Activated CD8-positive, alpha-beta memory T cell treated with anti-CD3 and anti-CD28 coated beads for 36 hours (primary cell): ENCODE results near the gene SCO2. TPM values are rescaled to one million over a fixed set of nuclear protein-coding genes. Genes with fewer than 3 reads are reported as not detected.

Source experiments
- CTCF ChIA-PET: fragments of 350-600 bp; sonication (Branson Sonifier 250); formaldehyde crosslinking; loops from one replicate; lab custom pipeline; 2021; ENCODE audit warnings: antibody characterized with exemption; lab: Charles Lee
- POLR2A ChIA-PET: fragments of 350-600 bp; sonication (Branson Sonifier 250); formaldehyde crosslinking; loops from one replicate; lab custom pipeline; 2021; ENCODE audit warnings: antibody characterized with exemption; lab: Charles Lee
- total RNA-seq, 2 experiments: library from RNA; stranded (reverse); gene quantifications; one replicate each; pipeline ENCODE4 v1.2.3, GENCODE V29; 2021

SCO2 gene
- total RNA-seq, 2 experiments from 2014 or later, result 0.97 to 4.1 TPM

- CTCF ChIA-PET, result no interaction called here
- POLR2A ChIA-PET, result no interaction called here
These were observed 22.5 kb downstream of the SCO2 start for GRCh38 chr22:50502628-50503474.

- CTCF ChIA-PET, result interaction anchor here (1.0 kb wide), 1 partner anchor 23 kb away, joined by 3 read pairs; the partner anchor contains the start of gene SCO2
- POLR2A ChIA-PET, result no interaction called here
These were observed 23.3 kb downstream of the SCO2 start for GRCh38 chr22:50502096-50502495.

- ChIA-PET POLR2A (interaction anchor here (0.6 kb wide), 1 partner anchor 25 kb away, joined by 3 read pairs; no protein-coding TSS in a partner anchor), CTCF (no interaction called here)
These were observed 24.9 kb downstream of the SCO2 start for GRCh38 chr22:50500452-50500851.

DNA sequence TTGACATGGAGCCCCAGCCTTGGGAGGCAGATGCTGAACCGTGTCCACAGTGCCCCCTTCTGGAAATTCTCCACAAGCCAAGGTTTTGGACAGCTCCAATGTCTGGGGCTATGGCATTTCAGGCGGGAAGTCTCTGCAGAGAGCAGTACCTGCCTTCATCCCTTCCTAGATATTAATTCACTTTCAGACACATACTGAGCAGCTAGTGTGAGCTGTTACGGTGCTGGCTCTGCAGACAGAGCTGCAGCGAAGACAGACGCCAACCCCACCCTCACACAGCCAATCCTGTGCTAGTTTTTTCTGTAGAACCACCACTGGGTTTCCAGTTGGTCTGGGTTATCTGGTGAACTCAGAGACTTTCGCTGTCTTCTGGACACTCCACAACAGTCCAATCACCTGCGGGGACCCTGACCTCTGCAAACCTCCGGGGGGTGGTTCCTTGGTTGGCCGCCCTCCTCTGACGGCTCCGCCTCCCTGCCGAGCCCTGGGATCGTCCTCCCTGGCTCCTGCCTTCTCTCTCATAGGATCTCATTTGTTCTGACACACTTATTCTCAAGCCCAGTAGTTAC is 27.0 kb downstream of the SCO2 start:
- POLR2A ChIA-PET, result interaction anchor here (0.8 kb wide), 1 partner anchor 247 kb away, joined by 3 read pairs; no protein-coding TSS in a partner anchor
- CTCF ChIA-PET, result interaction anchor here (0.7 to 1.9 kb wide), 23 partner anchors 8 to 253 kb away, joined by 3 to 7 read pairs (median 3); partner anchors contain the start of genes ADM2, CPT1B, LMF2 and NCAPH2

GRCh38 chr22:50497093-50497492 is 28.3 kb downstream of the SCO2 start:
- CTCF ChIA-PET, result interaction anchor here (0.6 to 1.5 kb wide), 8 partner anchors 8 to 244 kb away, joined by 3 to 7 read pairs (median 4); partner anchors contain the start of genes LMF2 and NCAPH2
- POLR2A ChIA-PET, result no interaction called here

GRCh38 chr22:50490531-50491308 is 34.7 kb downstream of the SCO2 start:
- ChIA-PET POLR2A (interaction anchor here (0.7 kb wide), 1 partner anchor 15 kb away, joined by 3 read pairs; no protein-coding TSS in a partner anchor), CTCF (no interaction called here)

- POLR2A ChIA-PET, result interaction anchor here (0.6 kb wide), 1 partner anchor 134 kb away, joined by 3 read pairs; no protein-coding TSS in a partner anchor
- CTCF ChIA-PET, result interaction anchor here (0.7 to 0.8 kb wide), 2 partner anchors 8 to 17 kb away, joined by 3 read pairs; no protein-coding TSS in a partner anchor
These were observed 35.8 kb downstream of the SCO2 start for GRCh38 chr22:50489363-50490243.

DNA sequence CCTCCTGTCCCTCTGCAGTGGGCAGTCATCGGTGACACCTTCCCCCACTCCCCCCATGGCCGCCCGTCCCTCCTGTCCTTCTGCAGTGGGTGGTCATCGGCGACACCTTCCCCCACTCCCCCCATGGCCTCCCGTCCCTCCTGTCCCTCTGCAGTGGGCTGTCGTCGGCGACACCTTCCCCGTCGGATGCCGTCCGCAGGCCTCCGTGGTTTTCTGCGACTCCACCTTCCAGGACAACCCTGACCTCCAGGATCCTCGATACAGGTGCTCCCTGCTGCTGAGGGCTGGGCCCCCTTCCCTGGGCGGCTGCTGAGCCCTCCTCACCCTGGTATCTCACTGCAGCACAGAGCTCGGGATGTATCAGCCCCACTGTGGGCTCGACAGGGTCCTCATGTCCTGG is 36.5 kb downstream of the SCO2 start:
- ChIA-PET CTCF (interaction anchor here (0.8 kb wide), 1 partner anchor 9 kb away, joined by 3 read pairs; no protein-coding TSS in a partner anchor), POLR2A (no interaction called here)

GRCh38 chr22:50488006-50488677 is 37.3 kb downstream of the SCO2 start:
- CTCF ChIA-PET, result no interaction called here

GRCh38 chr22:50487290-50488005 is 38.0 kb downstream of the SCO2 start:
- CTCF ChIA-PET, result no interaction called here
- POLR2A ChIA-PET, result interaction anchor here (0.7 kb wide), 1 partner anchor 128 kb away, joined by 4 read pairs; no protein-coding TSS in a partner anchor

More at GRCh38 chr22:50488006-50488677, 37.3 kb downstream of the SCO2 start:
- POLR2A ChIA-PET, result no interaction called here

GRCh38 chr22:50486561-50487289 is 38.7 kb downstream of the SCO2 start, which contains the start of gene MIOX:
TSS of gene MIOX (plus strand) at chr22:50486859. CDS start at chr22:50486898, 39 bp downstream.
- ChIA-PET CTCF (interaction anchor here (0.5 to 1.0 kb wide), 2 partner anchors 8 to 12 kb away, joined by 3 read pairs; no protein-coding TSS in a partner anchor), POLR2A (interaction anchor here (0.7 kb wide), 1 partner anchor 129 kb away, joined by 4 read pairs; no protein-coding TSS in a partner anchor)

DNA sequence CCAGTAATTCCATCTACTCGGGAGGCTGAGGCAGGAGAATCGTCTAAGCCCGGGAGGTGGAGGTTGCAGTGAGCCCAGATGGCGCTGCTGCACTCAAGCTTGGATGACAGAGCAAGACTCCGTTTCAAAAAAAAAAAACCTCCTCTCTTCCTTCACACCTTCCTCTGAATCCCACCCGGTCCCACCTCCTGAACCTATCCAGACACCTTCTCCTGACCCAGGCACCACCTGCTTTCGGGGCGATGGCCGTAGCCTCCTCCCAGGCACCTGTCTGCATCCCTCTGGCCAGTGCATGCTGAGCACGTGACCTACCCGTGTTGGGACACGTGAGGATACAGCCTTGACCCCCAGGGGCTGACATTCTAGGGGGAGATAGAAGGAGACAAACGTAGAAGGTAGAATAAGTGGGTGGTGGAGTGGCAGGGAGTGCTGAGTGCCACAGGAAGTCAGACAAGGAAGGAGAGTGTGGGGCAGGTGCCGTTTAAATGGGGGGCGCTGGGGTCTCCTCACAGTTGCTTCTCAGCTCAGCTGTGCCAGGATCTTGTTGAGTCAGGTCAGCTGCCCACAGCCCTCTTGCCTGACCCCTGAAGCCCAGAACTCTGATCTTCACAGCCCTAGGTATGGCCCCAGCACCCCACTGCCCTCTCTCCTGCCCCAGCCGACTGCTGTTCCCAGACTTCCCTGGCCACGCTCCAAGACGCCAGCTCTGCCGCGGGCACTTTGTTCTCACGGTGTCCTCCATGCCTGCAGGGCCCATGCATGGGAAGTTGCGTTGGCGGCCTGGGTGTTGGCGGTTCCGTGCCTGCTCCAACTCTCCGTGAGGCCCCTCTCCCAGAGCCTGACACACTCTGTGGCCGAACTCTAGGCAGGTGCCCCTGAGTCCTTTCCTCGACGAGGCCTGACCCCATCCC is 39.9 kb downstream of the SCO2 start:
- CTCF ChIA-PET, result interaction anchor here (1.0 to 1.8 kb wide), 2 partner anchors 9 to 13 kb away, joined by 3 to 6 read pairs; no protein-coding TSS in a partner anchor
- POLR2A ChIA-PET, result no interaction called here

DNA sequence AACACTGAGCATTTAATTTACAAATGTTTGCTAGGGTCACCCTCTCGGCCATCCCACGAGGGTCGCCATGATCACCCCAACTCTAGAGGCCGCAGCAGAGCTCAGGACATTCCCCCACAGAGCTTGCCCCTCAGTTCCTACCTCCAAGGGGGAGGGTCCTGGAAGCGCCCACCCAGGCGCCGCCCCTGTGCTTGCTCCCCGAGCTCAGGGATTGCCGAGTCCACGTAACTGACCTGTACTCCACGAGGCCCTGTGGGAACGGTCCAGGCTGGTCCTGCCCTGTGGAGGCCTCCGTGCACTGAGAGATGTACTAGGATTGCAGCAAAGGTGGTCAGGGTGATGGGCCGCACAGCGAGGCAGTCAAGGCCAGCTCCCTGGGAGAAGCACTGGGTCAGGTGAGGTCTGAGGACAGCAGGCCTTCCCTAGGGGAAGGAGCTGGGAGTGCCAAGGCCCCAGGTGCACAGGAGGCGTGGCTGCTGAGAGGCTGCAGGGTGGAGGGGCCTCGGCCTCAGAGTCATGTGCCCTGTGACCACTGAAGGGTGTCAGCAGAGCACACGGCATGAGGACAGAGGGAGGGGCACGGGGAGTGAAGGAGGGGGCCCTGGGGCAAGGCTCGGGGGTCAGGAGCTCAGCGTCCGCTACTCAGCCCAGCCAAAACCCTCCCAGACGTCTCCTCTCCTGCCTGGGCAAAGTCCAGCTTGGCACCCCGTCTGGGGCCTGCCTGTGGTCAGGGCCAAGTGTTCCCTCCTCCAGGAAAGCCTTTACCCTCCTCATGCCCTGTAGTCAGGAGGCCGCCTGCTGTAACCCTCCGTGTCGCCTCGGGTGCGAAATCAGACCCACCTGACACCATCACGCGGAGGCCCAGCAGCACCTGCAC is 41.2 kb downstream of the SCO2 start:
- POLR2A ChIA-PET, result no interaction called here

GRCh38 chr22:50483556-50483955 is 41.8 kb downstream of the SCO2 start:
- CTCF ChIA-PET, result interaction anchor here (1.1 to 1.4 kb wide), 2 partner anchors 14 to 68 kb away, joined by 3 to 5 read pairs; no protein-coding TSS in a partner anchor
- POLR2A ChIA-PET, result no interaction called here

More for the DNA sequence above, 41.2 kb downstream of the SCO2 start:
- CTCF ChIA-PET, result interaction anchor here (1.0 to 1.8 kb wide), 3 partner anchors 14 to 67 kb away, joined by 3 to 6 read pairs (median 3); no protein-coding TSS in a partner anchor
